Retina (tissue), 1 donor: ENCODE results near the gene ANKS1B.
"Not testable (repeated sequence)": the region's sequence is repeated elsewhere in the genome, so short reads cannot be mapped to it uniquely, and the experiment has no call there.

Source experiments
- DNase-seq: peaks from one replicate; pipeline ENCODE4 v3.0.0-alpha.2; 2016

Gene ANKS1B

GRCh38 chr12:98788396-98788795, 1196.3 kb downstream of the ANKS1B start:
- no peak for DNase-seq

- DNase-seq: no peak
These were observed 1198.1 kb downstream of the ANKS1B start for GRCh38 chr12:98786653-98787052.

GRCh38 chr12:98783420-98783819, 1201.3 kb downstream of the ANKS1B start:
- DNase-seq: no peak

GRCh38 chr12:98780261-98780660, 1204.5 kb downstream of the ANKS1B start:
- no peak for DNase-seq

- DNase-seq: no peak
These were observed 1211.9 kb downstream of the ANKS1B start for GRCh38 chr12:98772818-98773217.

- DNase-seq: no peak
These were observed 1212.7 kb downstream of the ANKS1B start for GRCh38 chr12:98771811-98772752.

GRCh38 chr12:98770230-98770629, 1214.5 kb downstream of the ANKS1B start:
- DNase-seq: no peak

GRCh38 chr12:98769068-98769467, 1215.7 kb downstream of the ANKS1B start:
- DNase-seq: no peak

GRCh38 chr12:98767248-98767647, 1217.5 kb downstream of the ANKS1B start:
- DNase-seq: no peak

- DNase-seq: no peak
These were observed 1221.1 kb downstream of the ANKS1B start for GRCh38 chr12:98763656-98764055.

GRCh38 chr12:98758331-98758730, 1226.4 kb downstream of the ANKS1B start:
- DNase-seq: no peak

- no peak for DNase-seq
These were observed 1227.3 kb downstream of the ANKS1B start for GRCh38 chr12:98757455-98757854.

GRCh38 chr12:98755855-98756254, 1228.9 kb downstream of the ANKS1B start:
- not testable (repeated sequence) for DNase-seq

GRCh38 chr12:98754095-98754494, 1230.6 kb downstream of the ANKS1B start:
- DNase-seq: no peak

- DNase-seq: no peak
These were observed 1232.0 kb downstream of the ANKS1B start for GRCh38 chr12:98752726-98753125.

GRCh38 chr12:98751580-98752115, 1233.1 kb downstream of the ANKS1B start:
- DNase-seq: no peak

GRCh38 chr12:98750511-98750910, 1234.2 kb downstream of the ANKS1B start:
- no peak for DNase-seq

GRCh38 chr12:98748463-98748862, 1236.3 kb downstream of the ANKS1B start:
- DNase-seq: no peak

GRCh38 chr12:98745578-98746391, 1239.0 kb downstream of the ANKS1B start:
- peak; percentile 79 for DNase-seq

GRCh38 chr12:98744680-98745079, 1240.1 kb downstream of the ANKS1B start:
- DNase-seq: no peak

- DNase-seq: peak; percentile 54
These were observed 1241.3 kb downstream of the ANKS1B start for GRCh38 chr12:98743362-98743953.

- DNase-seq: no peak
These were observed 1243.0 kb downstream of the ANKS1B start for GRCh38 chr12:98741556-98742265.
